A549 treated with RU486 at 1 μM for 4 hours (cell line): Measurements from ENCODE around the gene SCMH1. TPM values are rescaled to one million over a fixed set of nuclear protein-coding genes. Genes with fewer than 3 reads are reported as not detected.

ENCODE experiments used
- total RNA-seq: library from RNA; stranded (reverse); fragments of 200-300 nt; extraction: Qiagen RNA extraction; gene quantifications from 5 replicates; pipeline ENCODE4 v1.2.3, GENCODE V29; 2022; ENCODE audit warnings: low read depth

The SCMH1 gene
- total RNA-seq: 11.5 to 13.0 TPM (median 11.9 TPM) in 5 replicates

GRCh38 chr1:41241749-41242341 is at the start of gene SCMH1:
Gene SCMH1, minus strand, starts transcription at chr1:41242306. Its CDS starts 56,173 bp downstream, at chr1:41186133.

GRCh38 chr1:41021526-41022308 is 220.4 kb downstream of the SCMH1 start, which contains the start of gene SLFNL1:
Gene SLFNL1, minus strand, starts transcription at chr1:41021725. Its CDS starts 1,065 bp downstream, at chr1:41020660.

GRCh38 chr1:40979241-40980067 is 262.7 kb downstream of the SCMH1 start, which contains the start of gene CTPS1:
Gene CTPS1, plus strand, starts transcription at chr1:40979696. Its CDS starts 3,595 bp downstream, at chr1:40983291.

Other genes starting within 250 kb of the SCMH1 start
- 0.02 TPM in 1 of 5 replicates, not detected in the others for gene SLFNL1, start 220.6 kb downstream of the SCMH1 start, total RNA-seq
- gene FOXO6, start 119.1 kb upstream of the SCMH1 start, total RNA-seq: 0.31 to 0.94 TPM (median 0.87 TPM) in 5 replicates
- 4.2 to 6.4 TPM (median 5.0 TPM) in 5 replicates for gene EDN2, start 242.4 kb upstream of the SCMH1 start, total RNA-seq